Measurements from ENCODE around the gene BASP1. TPM values are rescaled to one million over a fixed set of nuclear protein-coding genes. Genes with fewer than 3 reads are reported as not detected.

BASP1 gene
- total and polyA plus RNA-seq, 11 donors = 0.66 to 13.6 (median 2.8) TPM

GRCh38 chr5:17218353-17219005, 1.0 kb downstream of the BASP1 start:
- peak in 2 of 5 donors; percentile 20 to 29 for DNase-seq
- Histone ChIP-seq H3K4me3 (peak overlapping the region; percentile 22 to 69 (median 50)), H3K27ac (peak overlapping the region in 2 of 12 donors; percentile 29 to 73), H3K4me1 (peaks cover 0 to 28% (median 9%) of the 10 kb centered on the region in 12 donors), H3K9me3 (no peaks in the 10 kb centered on the region), H3K27me3 (peaks cover 4 to 76% (median 31%) of the 10 kb centered on the region in 9 donors), H3K36me3 (no peaks in the 10 kb centered on the region)
- intact Hi-C loops (cut with DNase I) = loop anchor here in 7 of 10 donors (5.0 to 10.0 kb wide), 3 partner anchors 1066 to 1094 kb away; no protein-coding TSS in a partner anchor
- 1 to 2% (median 1%) methylated on average over 16 to 45 of the region's 45 CpGs for whole genome bisulfite sequencing, 4 donors
- TF ChIP-seq CTCF (IDR thresholded peaks at IDR 0.05) (no peak), POLR2A (IDR thresholded peaks at IDR 0.05) (no peak)
- peak in 3 of 4 donors; percentile 22 to 40 (median 33) for ATAC-seq

GRCh38 chr5:17219006-17219422, 1.6 kb downstream of the BASP1 start:
- Histone ChIP-seq H3K4me1 (peaks cover 0 to 28% (median 9%) of the 10 kb centered on the region in 12 donors), H3K36me3 (no peaks in the 10 kb centered on the region), H3K27ac (no peak overlapping the region), H3K27me3 (peaks cover 4 to 72% (median 34%) of the 10 kb centered on the region in 9 donors), H3K4me3 (peak overlapping the region in 11 of 12 donors; percentile 22 to 69 (median 50)), H3K9me3 (no peaks in the 10 kb centered on the region)
- TF ChIP-seq POLR2A (IDR thresholded peaks at IDR 0.05) (no peak), CTCF (IDR thresholded peaks at IDR 0.05) (no peak)
- DNase-seq (no peak), ATAC-seq (no peak)
- intact Hi-C loops (cut with DNase I) = loop anchor here in 7 of 10 donors (5.0 to 10.0 kb wide), 3 partner anchors 1066 to 1093 kb away; no protein-coding TSS in a partner anchor
- WGBS, 4 donors = 8 to 12% (median 8%) methylated on average over 9 to 20 of the region's 20 CpGs

- H3K27me3 ChIP-seq = peaks cover 4 to 71% (median 34%) of the 10 kb centered on the region in 9 donors
- intact Hi-C loops (cut with DNase I) = loop anchor here in 7 of 10 donors (5.0 to 10.0 kb wide), 3 partner anchors 1065 to 1093 kb away; no protein-coding TSS in a partner anchor
- WGBS, 4 donors = 78 to 88% (median 86%) methylated on average over 12 of the region's 12 CpGs
Observed at GRCh38 chr5:17219469-17219868, 2.0 kb downstream of the BASP1 start.

More at GRCh38 chr5:17219469-17219868, 2.0 kb downstream of the BASP1 start:
- H3K4me3 ChIP-seq = peak overlapping the region in 1 of 12 donors; percentile 69
- H3K36me3 ChIP-seq = no peaks in the 10 kb centered on the region
- ATAC-seq (no peak), DNase-seq (no peak)
- peaks cover 0 to 28% (median 9%) of the 10 kb centered on the region in 12 donors for H3K4me1 ChIP-seq
- no peak overlapping the region for H3K27ac ChIP-seq
- H3K9me3 ChIP-seq = no peaks in the 10 kb centered on the region
- TF ChIP-seq POLR2A (IDR thresholded peaks at IDR 0.05) = no peak
- no peak for TF ChIP-seq CTCF (IDR thresholded peaks at IDR 0.05)
